GM04504 (cell line): ENCODE results near the gene EVX2.

ENCODE experiments used
- DNase-seq: peaks from one replicate; pipeline ENCODE4 v3.0.0-alpha.2; 2012; ENCODE audit warnings: low read depth

Gene EVX2

GRCh38 chr2:176107731-176108181 is 24.0 kb upstream of the EVX2 start:
- DNase-seq = no peak

DNA sequence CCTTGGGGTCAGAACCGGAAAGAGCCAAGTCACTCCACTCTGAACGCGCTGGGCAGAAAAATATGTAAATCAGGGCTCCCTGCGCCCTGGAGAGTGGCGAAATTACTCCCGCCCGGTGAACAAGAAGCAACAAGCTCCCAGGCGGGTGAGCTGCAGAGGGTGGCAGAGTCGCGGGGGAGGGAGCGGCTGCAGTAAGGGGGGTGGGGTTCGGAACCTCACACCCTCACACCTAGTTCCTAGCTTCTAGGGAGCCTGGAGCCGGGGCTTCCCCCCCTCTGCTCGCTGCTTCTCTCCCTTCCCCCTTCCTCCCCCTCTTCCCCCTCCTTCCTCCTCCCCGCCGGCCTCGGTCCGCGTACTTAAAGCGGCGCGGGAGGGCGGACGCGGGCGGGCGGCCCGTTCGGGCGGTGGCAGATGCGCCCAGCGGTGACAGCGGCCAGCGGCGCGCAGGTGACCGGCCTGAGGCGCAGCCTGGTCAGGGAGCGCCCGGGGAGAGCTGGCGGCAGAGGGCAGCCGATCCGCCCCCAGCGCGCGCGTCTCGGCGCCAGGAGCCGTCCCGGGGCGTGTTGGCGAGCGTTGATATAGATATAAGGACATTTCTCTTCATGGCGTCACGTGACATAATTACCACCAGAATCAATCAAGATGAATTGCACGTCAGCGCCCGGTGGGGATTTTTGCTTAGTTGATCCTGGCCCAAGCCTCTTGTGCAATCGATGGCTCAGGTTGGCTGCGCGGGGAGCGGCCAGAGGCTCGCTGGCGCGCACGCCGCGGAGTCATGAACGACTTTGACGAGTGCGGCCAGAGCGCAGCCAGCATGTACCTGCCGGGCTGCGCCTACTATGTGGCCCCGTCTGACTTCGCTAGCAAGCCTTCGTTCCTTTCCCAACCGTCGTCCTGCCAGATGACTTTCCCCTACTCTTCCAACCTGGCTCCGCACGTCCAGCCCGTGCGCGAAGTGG is 23.1 kb upstream of the EVX2 start, which contains the start of gene HOXD11:
TSS of gene HOXD11 (plus strand) at position 700 of the 959 bp plus-strand sequence. CDS start at position 776, 76 bp downstream.
- no peak for DNase-seq

GRCh38 chr2:176105730-176106580 is 22.2 kb upstream of the EVX2 start:
- no peak for DNase-seq

DNA sequence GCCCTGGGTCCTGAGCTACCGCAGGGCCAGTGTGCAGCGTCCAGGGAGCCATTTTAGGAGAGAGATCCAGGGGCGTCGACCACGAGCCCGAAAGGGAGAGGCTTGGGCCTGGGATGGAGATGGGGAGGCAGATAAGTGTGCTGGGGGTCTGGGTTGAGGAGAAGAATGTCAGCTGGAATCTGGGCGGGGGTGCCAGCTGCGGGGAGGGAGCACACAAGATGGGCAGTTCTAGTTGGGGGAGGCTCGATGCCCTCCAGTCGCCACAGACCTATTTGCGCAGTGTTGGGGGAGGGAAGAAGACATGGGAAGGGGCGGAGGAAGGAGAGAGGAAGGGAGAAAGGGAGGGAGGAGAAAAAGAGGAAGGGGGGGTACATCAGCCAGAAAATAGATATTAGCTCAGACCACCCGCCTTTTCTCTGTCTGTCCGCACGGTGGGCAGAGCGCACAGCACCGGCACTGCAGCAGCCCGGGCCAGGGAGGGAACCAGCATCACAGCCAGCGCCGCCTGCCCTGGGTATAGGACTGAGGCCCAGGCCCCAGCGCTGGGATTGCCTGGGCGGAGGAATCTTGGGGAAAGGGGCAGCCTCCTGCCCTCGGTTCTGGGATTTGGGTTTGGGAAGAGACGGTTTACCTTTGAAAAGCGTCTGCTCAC is 21.4 kb upstream of the EVX2 start:
- DNase-seq = no peak

GRCh38 chr2:176104316-176105077 is 20.7 kb upstream of the EVX2 start:
- DNase-seq = peak; percentile 46

- no peak for DNase-seq
These were observed 20.1 kb upstream of the EVX2 start for GRCh38 chr2:176103742-176104315.

GRCh38 chr2:176103194-176103593 is 19.4 kb upstream of the EVX2 start:
- no peak for DNase-seq

- no peak for DNase-seq
These were observed 18.6 kb upstream of the EVX2 start for GRCh38 chr2:176102309-176102866.

- DNase-seq = no peak
These were observed 18.1 kb upstream of the EVX2 start for GRCh38 chr2:176101842-176102241.

DNA sequence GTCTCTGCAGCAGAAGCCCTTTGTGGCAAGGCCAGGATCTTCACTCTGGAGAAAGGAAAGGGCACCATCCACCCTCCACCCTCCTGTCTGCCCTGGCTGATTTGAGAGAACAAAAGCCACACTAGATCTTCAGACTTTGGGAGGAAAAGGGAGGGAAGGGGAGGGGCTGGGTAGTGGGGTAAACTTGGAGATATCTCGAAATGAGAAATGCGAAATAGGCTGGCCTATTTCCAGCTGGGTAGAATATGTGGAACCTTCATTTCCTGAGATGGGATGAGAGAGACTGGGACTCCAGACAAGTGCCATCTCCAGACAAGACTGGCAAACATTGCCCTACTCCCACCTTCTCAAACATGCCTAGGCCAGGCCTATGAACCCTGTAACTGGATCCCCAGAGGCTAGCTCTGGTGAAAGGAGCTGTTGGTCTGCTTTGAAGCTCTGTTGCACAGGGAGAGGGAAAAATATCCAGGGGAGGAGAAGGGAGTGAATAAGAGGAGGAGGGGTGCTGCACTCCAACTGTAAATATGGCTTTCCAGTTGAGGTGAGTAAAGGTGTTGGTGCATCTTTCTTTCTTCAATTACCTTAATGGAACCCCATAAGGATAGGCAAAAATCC is 17.6 kb upstream of the EVX2 start:
- no peak for DNase-seq

DNA sequence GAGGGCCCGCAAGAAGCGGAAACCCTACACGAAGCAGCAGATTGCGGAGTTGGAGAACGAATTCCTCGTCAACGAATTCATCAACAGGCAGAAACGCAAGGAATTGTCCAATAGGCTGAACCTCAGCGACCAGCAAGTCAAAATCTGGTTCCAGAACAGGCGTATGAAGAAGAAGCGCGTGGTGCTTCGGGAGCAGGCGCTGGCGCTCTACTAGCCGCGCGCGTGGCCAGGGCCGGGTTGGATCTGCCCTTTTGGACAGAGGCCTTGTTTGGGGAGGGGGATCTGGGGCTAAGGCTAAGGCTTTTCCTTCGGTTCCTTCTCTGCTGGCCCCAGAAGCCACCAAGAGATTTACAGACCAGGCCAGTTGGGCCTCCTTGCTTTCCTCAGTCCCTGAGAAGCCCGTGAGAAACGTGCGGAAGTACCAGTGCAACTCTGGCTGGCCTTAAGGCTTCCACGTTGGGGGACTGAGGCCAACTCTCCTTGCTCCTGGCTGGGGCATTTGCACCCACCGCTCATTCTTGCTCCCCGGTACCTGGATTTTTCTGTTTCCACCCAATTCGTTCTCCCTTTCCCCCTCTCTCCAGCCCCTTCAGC is 16.9 kb upstream of the EVX2 start:
- DNase-seq = no peak

GRCh38 chr2:176099728-176100546 is 16.2 kb upstream of the EVX2 start, which contains the start of gene HOXD12:
HOXD12 (plus strand) TSS chr2:176099795; CDS start chr2:176099802, 7 bp downstream.
- DNase-seq = no peak

- DNase-seq = no peak
These were observed 15.5 kb upstream of the EVX2 start for GRCh38 chr2:176099159-176099727.

GRCh38 chr2:176098366-176099158 is 14.8 kb upstream of the EVX2 start:
- DNase-seq = no peak

DNA sequence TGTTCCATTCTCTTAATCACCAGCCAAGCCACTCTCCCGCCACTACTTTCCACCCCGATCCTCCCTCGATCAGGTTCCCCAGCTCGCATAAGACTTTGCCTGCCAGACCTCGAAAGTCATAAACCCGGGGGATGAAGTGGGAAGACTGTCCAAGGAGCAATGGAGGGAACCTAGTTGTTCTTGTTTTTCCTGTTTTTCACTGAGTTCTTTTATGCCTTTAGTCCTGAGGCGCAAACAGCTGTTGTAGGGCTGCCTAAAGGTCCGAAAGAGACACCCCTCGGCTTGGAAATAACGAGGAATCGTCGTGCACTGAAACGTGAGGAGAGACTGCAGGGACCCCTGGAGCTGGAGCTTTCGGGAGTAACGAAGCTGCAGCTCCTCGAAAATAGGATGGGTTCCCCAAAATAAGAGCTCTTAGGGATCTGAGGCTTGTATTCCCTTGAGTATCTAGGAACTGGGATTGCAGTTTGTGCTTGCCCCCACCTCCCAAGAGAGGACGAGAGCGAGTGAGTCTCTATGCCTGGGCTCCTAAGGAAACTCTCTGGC is 14.1 kb upstream of the EVX2 start:
- no peak for DNase-seq

DNA sequence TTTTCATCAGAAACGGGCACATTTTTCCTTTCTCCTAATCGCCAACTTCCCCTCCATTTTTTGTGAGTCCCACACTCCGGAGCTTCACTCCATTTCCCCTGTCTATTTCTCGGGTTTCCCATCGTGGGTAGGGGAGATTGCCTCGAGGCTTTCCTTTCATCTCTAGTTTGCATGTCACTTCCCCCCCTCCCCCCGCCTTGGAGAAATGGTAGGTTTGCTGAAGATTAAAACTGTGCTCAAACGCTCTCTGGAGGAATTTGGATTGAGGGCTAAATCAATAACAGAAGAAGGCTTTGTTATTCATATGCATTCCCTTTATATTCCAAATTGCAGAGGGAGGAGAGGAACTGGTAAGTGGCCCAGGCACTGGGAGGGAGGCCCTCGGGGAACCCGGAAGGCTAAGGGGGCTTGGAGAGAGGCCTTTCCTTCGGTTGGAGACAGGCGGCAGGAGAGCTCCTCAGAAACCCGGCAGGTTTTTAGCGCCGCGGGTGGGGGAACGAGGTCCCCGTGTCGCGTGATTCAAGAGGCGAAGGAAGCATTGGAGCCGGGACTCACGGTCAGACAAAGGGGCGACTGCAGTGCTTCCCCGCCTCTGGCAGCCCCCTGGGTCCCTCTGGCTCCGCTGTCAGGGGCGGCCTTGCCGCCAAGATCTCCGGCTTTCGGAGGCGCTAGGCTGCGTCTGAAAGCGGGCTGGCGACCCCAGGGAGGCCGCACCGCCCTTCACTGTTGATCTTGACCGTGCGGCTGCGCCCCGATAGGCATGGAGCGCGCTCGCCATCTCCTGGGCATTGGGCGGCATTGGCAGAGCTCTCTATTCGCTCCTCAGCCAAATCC is 13.4 kb upstream of the EVX2 start:
- DNase-seq = no peak
